ENCODE data around the gene MMP20. TPM values are rescaled to one million over a fixed set of nuclear protein-coding genes. Genes with fewer than 3 reads are reported as not detected.
A peak's percentile ranks its signal among the peaks of the same experiment; 100 is the strongest.

Gene MMP20
- total RNA-seq, 4 donors from 2014 or later = not detected

- WGBS, 2 donors = 60 to 61% methylated on average over 1 of the region's 1 CpG
- peak overlapping the region in 2 of 4 donors; percentile 17 to 61 for H3K27ac ChIP-seq
Observed at GRCh38 chr11:102613450-102613849, 11.7 kb downstream of the MMP20 start.

GRCh38 chr11:102611291-102611690 lies 13.8 kb downstream of the MMP20 start:
- Histone ChIP-seq H3K4me1 (peaks cover 0 to 28% (median 3%) of the 10 kb centered on the region in 4 donors), H3K27me3 (no peaks in the 10 kb centered on the region), H3K27ac (peak overlapping the region in 1 of 4 donors; percentile 8), H3K36me3 (no peaks in the 10 kb centered on the region), H3K4me3 (no peak overlapping the region), H3K9me3 (no peaks in the 10 kb centered on the region)
- TF ChIP-seq CTCF (IDR thresholded peaks at IDR 0.05) (no peak), POLR2A (IDR thresholded peaks at IDR 0.05) (no peak), EP300 (IDR thresholded peaks at IDR 0.05) (no peak)
- DNase-seq (ENCODE audit: low spot score in 2 of 2) = no peak
- WGBS, 2 donors = 78% methylated on average over 4 of the region's 4 CpGs

More at GRCh38 chr11:102613450-102613849, 11.7 kb downstream of the MMP20 start:
- Histone ChIP-seq H3K27me3 (no peaks in the 10 kb centered on the region), H3K36me3 (no peaks in the 10 kb centered on the region), H3K9me3 (no peaks in the 10 kb centered on the region), H3K4me1 (peaks cover 0 to 28% (median 3%) of the 10 kb centered on the region in 4 donors), H3K4me3 (no peak overlapping the region)
- TF ChIP-seq CTCF (IDR thresholded peaks at IDR 0.05) (no peak), EP300 (IDR thresholded peaks at IDR 0.05) (no peak), POLR2A (IDR thresholded peaks at IDR 0.05) (no peak)
- no peak for DNase-seq (ENCODE audit: low spot score in 2 of 2)

GRCh38 chr11:102610200-102610599 lies 14.9 kb downstream of the MMP20 start:
- TF ChIP-seq EP300 (IDR thresholded peaks at IDR 0.05) (no peak), CTCF (IDR thresholded peaks at IDR 0.05) (no peak), POLR2A (IDR thresholded peaks at IDR 0.05) (no peak)
- Histone ChIP-seq H3K27ac (no peak overlapping the region), H3K27me3 (no peaks in the 10 kb centered on the region), H3K4me3 (no peak overlapping the region), H3K36me3 (no peaks in the 10 kb centered on the region), H3K4me1 (peaks cover 0 to 23% (median 3%) of the 10 kb centered on the region in 4 donors), H3K9me3 (no peaks in the 10 kb centered on the region)
- 56 to 70% methylated on average over 7 of the region's 7 CpGs for whole genome bisulfite sequencing, 2 donors
- DNase-seq (ENCODE audit: low spot score in 2 of 2) = no peak

- Histone ChIP-seq H3K9me3 (no peaks in the 10 kb centered on the region), H3K27me3 (no peaks in the 10 kb centered on the region), H3K4me1 (peaks cover 0 to 28% (median 5%) of the 10 kb centered on the region in 4 donors), H3K36me3 (no peaks in the 10 kb centered on the region), H3K4me3 (no peak overlapping the region), H3K27ac (no peak overlapping the region)
- DNase-seq (ENCODE audit: low spot score in 2 of 2) = no peak
- WGBS, 2 donors = 81 to 85% methylated on average over 3 of the region's 3 CpGs
- TF ChIP-seq EP300 (IDR thresholded peaks at IDR 0.05) = no peak
- TF ChIP-seq POLR2A (IDR thresholded peaks at IDR 0.05) = no peak
- no peak for TF ChIP-seq CTCF (IDR thresholded peaks at IDR 0.05)
Observed at GRCh38 chr11:102608699-102609098, 16.4 kb downstream of the MMP20 start.

- H3K27ac ChIP-seq = peak overlapping the region; percentile 76 to 95 (median 87)
- 81 to 83% methylated on average over 3 of the region's 3 CpGs for WGBS, 2 donors
- peaks cover 0 to 33% (median 9%) of the 10 kb centered on the region in 4 donors for H3K4me1 ChIP-seq
- TF ChIP-seq POLR2A (IDR thresholded peaks at IDR 0.05) (no peak), CTCF (IDR thresholded peaks at IDR 0.05) (no peak)
- no peaks in the 10 kb centered on the region for H3K36me3 ChIP-seq
- no peaks in the 10 kb centered on the region for H3K9me3 ChIP-seq
- no peak for DNase-seq (ENCODE audit: low spot score in 2 of 2)
- H3K27me3 ChIP-seq = no peaks in the 10 kb centered on the region
- H3K4me3 ChIP-seq = no peak overlapping the region
Observed at GRCh38 chr11:102604875-102605274, 20.3 kb downstream of the MMP20 start.
